HepG2 (cell line): ENCODE measurements around the gene INTS3. TPM values are rescaled to one million over a fixed set of nuclear protein-coding genes. Genes with fewer than 3 reads are reported as not detected.

Source experiments
- AGO1 ChIP-seq: fragments of 200-400 bp; formaldehyde crosslinking; IDR thresholded peaks from 2 replicates; pipeline ENCODE4 v1.6.1; 2017; ENCODE audit warnings: mild to moderate bottlenecking, low read depth, low read length, moderate library complexity; ENCODE audit not compliant: poor library complexity, severe bottlenecking
- ELF4 ChIP-seq: sonication (generic); formaldehyde crosslinking; IDR thresholded peaks from 2 replicates; pipeline ENCODE4 v1.5.0; 2020; ENCODE audit warnings: missing genetic modification reagents, mild to moderate bottlenecking, moderate library complexity, borderline replicate concordance
- FIP1L1 ChIP-seq: fragments of 200-400 bp; formaldehyde crosslinking; IDR thresholded peaks from 2 replicates; pipeline ENCODE4 v1.6.1; 2018; ENCODE audit warnings: low read depth, mild to moderate bottlenecking, low read length, moderate library complexity, borderline replicate concordance; ENCODE audit not compliant: insufficient read depth
- HMGXB4 ChIP-seq, 2 experiments: sonication (generic) in 1 of 2; formaldehyde crosslinking in 1 of 2; IDR thresholded peaks; 2 replicates each; pipeline versions ENCODE4 v1.4.0 to v1.6.1; 2018 to 2020; ENCODE audit warnings: missing genetic modification reagents in 2 of 2, borderline replicate concordance in 1 of 2, low read depth in 1 of 2, mild to moderate bottlenecking in 1 of 2, missing biosample characterization in 1 of 2
- HOXA3 ChIP-seq: sonication (generic); formaldehyde crosslinking; IDR thresholded peaks from 2 replicates; pipeline ENCODE4 v1.5.0; 2020; ENCODE audit warnings: missing genetic modification reagents
- KLF16 ChIP-seq, 2 experiments: sonication (generic) in 1 of 2; formaldehyde crosslinking in 1 of 2; IDR thresholded peaks; 2 replicates each; pipeline versions ENCODE4 v1.6.1 to v1.8.0; 2016 to 2023; ENCODE audit warnings: missing genetic modification reagents in 2 of 2, missing compliant biosample characterization in 1 of 2
- MBNL3 ChIP-seq: fragments of 250-450 bp; sonication (Bioruptor Pico); conservative IDR thresholded peaks from 2 replicates; pipeline ENCODE4 v1.8.0; 2022; ENCODE audit warnings: mild to moderate bottlenecking, inconsistent platforms
- NRL ChIP-seq: sonication (generic); formaldehyde crosslinking; IDR thresholded peaks from 2 replicates; pipeline ENCODE4 v1.5.0; 2020; ENCODE audit warnings: missing genetic modification reagents, mild to moderate bottlenecking, moderate library complexity, borderline replicate concordance
- PBX2 ChIP-seq: IDR thresholded peaks from 2 replicates; pipeline ENCODE4 v1.6.1; 2016; ENCODE audit warnings: control low read depth
- RAD51 ChIP-seq: fragments of 450-650 bp; IDR thresholded peaks from 2 replicates; pipeline ENCODE4 v1.6.1; 2016; ENCODE audit warnings: borderline replicate concordance
- RELA ChIP-seq: sonication (generic); formaldehyde crosslinking; IDR thresholded peaks from 2 replicates; pipeline ENCODE4 v1.4.0; 2020; ENCODE audit warnings: missing genetic modification reagents
- SOX6 ChIP-seq, 2 experiments: fragments of 450-650 bp in 1 of 2; sonication (generic) in 1 of 2; formaldehyde crosslinking in 1 of 2; IDR thresholded peaks; 2 replicates each; pipeline versions ENCODE4 v1.4.0 to v1.6.1; 2017 to 2020; ENCODE audit warnings: antibody characterized with exemption in 1 of 2, mild to moderate bottlenecking in 1 of 2, missing genetic modification reagents in 1 of 2
- SP2 ChIP-seq: sonication (generic); formaldehyde crosslinking; IDR thresholded peaks from 2 replicates; pipeline ENCODE4 v1.5.1; 2020; ENCODE audit warnings: mild to moderate bottlenecking, missing genetic modification reagents
- TCF12 ChIP-seq, 2 experiments: fragments of 450-650 bp in 1 of 2; sonication (generic) in 1 of 2; formaldehyde crosslinking in 1 of 2; IDR thresholded peaks; 2 replicates each; pipeline versions ENCODE4 v1.6.1 to v1.8.0; 2017 to 2022; ENCODE audit warnings: antibody characterized with exemption in 1 of 2, mild to moderate bottlenecking in 1 of 2, missing genetic modification reagents in 1 of 2, moderate library complexity in 1 of 2
- U2AF1 ChIP-seq: fragments of 200-400 bp; formaldehyde crosslinking; optimal IDR thresholded peaks from 2 replicates; pipeline ENCODE3; 2017; ENCODE audit warnings: mild to moderate bottlenecking, low read depth, low read length
- ZFP90 ChIP-seq: sonication (generic); formaldehyde crosslinking; IDR thresholded peaks from 2 replicates; pipeline ENCODE4 v1.8.0; 2022; ENCODE audit warnings: missing genetic modification reagents, mild to moderate bottlenecking, inconsistent platforms, borderline replicate concordance
- ZFX ChIP-seq: sonication (generic); formaldehyde crosslinking; IDR thresholded peaks from 2 replicates; pipeline ENCODE4 v1.4.0; 2020; ENCODE audit warnings: mild to moderate bottlenecking, low read depth, missing genetic modification reagents, moderate library complexity
- polyA plus RNA-seq, 8 experiments: library from polyadenylated mRNA; depleted of rRNA in 3 of 8; stranded (reverse) in 7 of 8; unstranded in 1 of 8; fragments of >200 nt; fragmentation: Illumina TruSeq in 4 of 8; extraction: Trizol in 4 of 8; gene quantifications; 2 replicates each; pipeline versions ENCODE4 v1.2.1 to v1.2.3, GENCODE V29; 2011 to 2016; ENCODE audit warnings: low read depth in 4 of 8, missing spikeins in 1 of 8, mixed read lengths in 1 of 8; ENCODE audit not compliant: insufficient read depth in 1 of 8
- total RNA-seq, 5 experiments: library from RNA; depleted of rRNA; stranded (reverse); fragments of >200 nt; fragmentation: Illumina TruSeq; extraction: Trizol; gene quantifications; 2 replicates each; pipeline ENCODE4 v1.2.3, GENCODE V29; 2016; ENCODE audit warnings: low read depth in 1 of 5
- TF ChIP-seq, protein P1 (sequence below): sonication (generic); formaldehyde crosslinking; IDR thresholded peaks from 2 replicates; pipeline ENCODE4 v1.4.0; 2020; ENCODE audit warnings: missing genetic modification reagents
- TF ChIP-seq, protein P2 (sequence below): sonication (generic); formaldehyde crosslinking; IDR thresholded peaks from 2 replicates; pipeline ENCODE4 v1.8.0; 2022; ENCODE audit warnings: missing genetic modification reagents, low read depth, mild to moderate bottlenecking, borderline replicate concordance
- TF ChIP-seq, protein P3 (sequence below): sonication (generic); formaldehyde crosslinking; IDR thresholded peaks from 2 replicates; pipeline ENCODE4 v1.5.1; 2020; ENCODE audit warnings: missing genetic modification reagents, mild to moderate bottlenecking, borderline replicate concordance

INTS3 gene
- total and polyA plus RNA-seq, 2 of the 13 experiments (the other 11 are each of a cell fraction or from before 2014, with no cell fraction given), result 17.2 to 27.2 TPM

- TF ChIP-seq, protein P1, sequence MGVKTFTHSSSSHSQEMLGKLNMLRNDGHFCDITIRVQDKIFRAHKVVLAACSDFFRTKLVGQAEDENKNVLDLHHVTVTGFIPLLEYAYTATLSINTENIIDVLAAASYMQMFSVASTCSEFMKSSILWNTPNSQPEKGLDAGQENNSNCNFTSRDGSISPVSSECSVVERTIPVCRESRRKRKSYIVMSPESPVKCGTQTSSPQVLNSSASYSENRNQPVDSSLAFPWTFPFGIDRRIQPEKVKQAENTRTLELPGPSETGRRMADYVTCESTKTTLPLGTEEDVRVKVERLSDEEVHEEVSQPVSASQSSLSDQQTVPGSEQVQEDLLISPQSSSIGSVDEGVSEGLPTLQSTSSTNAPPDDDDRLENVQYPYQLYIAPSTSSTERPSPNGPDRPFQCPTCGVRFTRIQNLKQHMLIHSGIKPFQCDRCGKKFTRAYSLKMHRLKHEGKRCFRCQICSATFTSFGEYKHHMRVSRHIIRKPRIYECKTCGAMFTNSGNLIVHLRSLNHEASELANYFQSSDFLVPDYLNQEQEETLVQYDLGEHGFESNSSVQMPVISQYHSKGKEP (CRISPR knock-in tag), result no peak
- TF ChIP-seq NRL (CRISPR knock-in tag) (peak; percentile 41; the same call in 1 of the 2 replicates), HMGXB4 (CRISPR knock-in tag; IDR thresholded peaks at IDR 0.05; ENCODE audit: borderline replicate concordance in 1 of 2, low read depth in 1 of 2) (peak; percentile 38 to 56; a peak in 3 of 4 replicates), MBNL3 (no peak), ELF4 (peak; percentile 74; the same call in 1 of the 2 replicates), AGO1 (no peak), KLF16 (CRISPR knock-in tag; IDR thresholded peaks at IDR 0.05) (0 out of 4 replicates have a peak, but pooled peaks of 1 of the 2 experiments have one; percentile 25), RELA (CRISPR knock-in tag) (no peak), SP2 (CRISPR knock-in tag) (peak; percentile 97), ZFP90 (CRISPR knock-in tag) (0 out of 2 replicates have a peak, but pooled peaks have one; percentile 47), TCF12 (IDR thresholded peaks at IDR 0.05) (no peak), TCF12 (CRISPR knock-in tag; IDR thresholded peaks at IDR 0.05) (no peak), PBX2 (CRISPR knock-in tag) (peak; percentile 94), ZFX (CRISPR knock-in tag) (0 out of 2 replicates have a peak, but pooled peaks have one; percentile 35), HOXA3 (CRISPR knock-in tag) (peak; percentile 19; the same call in 1 of the 2 replicates), RAD51 (no peak), U2AF1 (no peak), FIP1L1 (no peak), SOX6 (IDR thresholded peaks at IDR 0.05) (no peak), SOX6 (CRISPR knock-in tag; IDR thresholded peaks at IDR 0.05) (peak; percentile 43; the same call in 1 of the 2 replicates)
- TF ChIP-seq, protein P2, sequence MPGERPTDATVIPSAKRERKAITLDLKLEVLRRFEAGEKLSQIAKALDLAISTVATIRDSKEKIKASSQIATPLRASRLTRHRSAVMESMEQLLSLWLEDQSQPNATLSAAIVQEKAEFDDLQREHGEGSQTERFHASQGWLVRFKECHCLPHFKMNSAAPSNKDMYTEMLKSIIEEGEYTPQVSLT, result no peak
- TF ChIP-seq, protein P3, sequence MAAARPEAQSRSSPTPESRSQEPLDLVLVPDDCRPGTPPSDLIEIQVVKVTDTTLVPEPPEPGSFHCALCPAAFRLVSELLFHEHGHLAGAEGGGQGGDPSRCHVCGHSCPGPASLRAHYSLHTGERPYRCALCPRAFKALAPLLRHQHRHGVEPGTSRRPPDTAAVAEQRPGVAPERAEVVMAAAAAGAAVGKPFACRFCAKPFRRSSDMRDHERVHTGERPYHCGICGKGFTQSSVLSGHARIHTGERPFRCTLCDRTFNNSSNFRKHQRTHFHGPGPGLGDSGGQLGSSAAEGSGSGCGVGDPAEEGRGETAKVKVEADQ, result peak; percentile 62; the same call in 1 of the 2 replicates
Observed at GRCh38 chr1:153727463-153728304, at the start of gene INTS3 (continued).
